Measurements from ENCODE around the gene FAM169A.

- TF ChIP-seq EP300 (IDR thresholded peaks at IDR 0.05) (no peak), POLR2AphosphoS5 (IDR thresholded peaks at IDR 0.05) (no peak), POLR2A (IDR thresholded peaks at IDR 0.05) (no peak)
- TF ChIP-seq, protein P1, sequence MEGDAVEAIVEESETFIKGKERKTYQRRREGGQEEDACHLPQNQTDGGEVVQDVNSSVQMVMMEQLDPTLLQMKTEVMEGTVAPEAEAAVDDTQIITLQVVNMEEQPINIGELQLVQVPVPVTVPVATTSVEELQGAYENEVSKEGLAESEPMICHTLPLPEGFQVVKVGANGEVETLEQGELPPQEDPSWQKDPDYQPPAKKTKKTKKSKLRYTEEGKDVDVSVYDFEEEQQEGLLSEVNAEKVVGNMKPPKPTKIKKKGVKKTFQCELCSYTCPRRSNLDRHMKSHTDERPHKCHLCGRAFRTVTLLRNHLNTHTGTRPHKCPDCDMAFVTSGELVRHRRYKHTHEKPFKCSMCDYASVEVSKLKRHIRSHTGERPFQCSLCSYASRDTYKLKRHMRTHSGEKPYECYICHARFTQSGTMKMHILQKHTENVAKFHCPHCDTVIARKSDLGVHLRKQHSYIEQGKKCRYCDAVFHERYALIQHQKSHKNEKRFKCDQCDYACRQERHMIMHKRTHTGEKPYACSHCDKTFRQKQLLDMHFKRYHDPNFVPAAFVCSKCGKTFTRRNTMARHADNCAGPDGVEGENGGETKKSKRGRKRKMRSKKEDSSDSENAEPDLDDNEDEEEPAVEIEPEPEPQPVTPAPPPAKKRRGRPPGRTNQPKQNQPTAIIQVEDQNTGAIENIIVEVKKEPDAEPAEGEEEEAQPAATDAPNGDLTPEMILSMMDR (IDR thresholded peaks at IDR 0.05), result no peak
Measured at GRCh38 chr5:74765929-74766328, 100.3 kb downstream of the FAM169A start.
